BE2C (cell line): ENCODE measurements around the gene PCDHGC3.

Experiments used
- DNase-seq: peaks from one replicate; pipeline ENCODE4 v3.0.0-alpha.2; 2020
- H3K27me3 ChIP-seq: fragments of 250-450 bp; sonication (Bioruptor Pico); 2 replicates; pipeline ENCODE4 v1.5.1; 2020; ENCODE audit warnings: mild to moderate bottlenecking
- H3K36me3 ChIP-seq: fragments of 250-450 bp; sonication (Bioruptor Pico); 2 replicates; pipeline ENCODE4 v1.5.1; 2020; ENCODE audit warnings: mild to moderate bottlenecking
- H3K4me1 ChIP-seq: fragments of 250-450 bp; sonication (Bioruptor Pico); 2 replicates; pipeline ENCODE4 v1.5.1; 2020
- H3K4me3 ChIP-seq: 2 replicates; pipeline ENCODE4 v1.5.1; 2011; ENCODE audit warnings: low read depth, low read length
- H3K9me3 ChIP-seq: fragments of 250-450 bp; sonication (Bioruptor Pico); 2 replicates; pipeline ENCODE4 v1.5.1; 2020
- CTCF ChIP-seq: IDR thresholded peaks from 2 replicates; pipeline ENCODE4 v1.5.1; 2012; ENCODE audit warnings: mild to moderate bottlenecking, low read depth, low read length

PCDHGC3 gene

DNA sequence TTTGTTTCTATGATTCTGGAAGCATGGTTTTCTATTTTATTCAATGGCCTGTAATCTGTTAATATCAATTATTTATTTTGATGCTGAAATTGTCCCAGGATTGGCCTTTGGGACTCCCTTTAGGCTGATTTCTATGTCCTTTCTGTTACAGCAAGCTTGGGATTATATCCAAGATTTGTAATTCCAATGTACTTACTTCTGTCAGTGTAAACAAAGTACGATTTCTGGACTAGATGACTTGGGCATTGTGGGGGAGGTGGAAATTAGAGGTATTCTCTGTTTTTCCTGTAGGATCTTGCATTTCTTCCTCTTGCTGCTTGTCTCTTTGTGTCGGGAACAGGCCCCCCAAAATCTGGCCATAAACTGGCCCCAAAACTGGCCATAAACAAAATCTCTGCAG is 41.8 kb upstream of the PCDHGC3 start:
- H3K36me3 ChIP-seq: 0 out of 2 replicates have a peak, but pooled peaks cover 4% of the 10 kb centered on the region
- 0 out of 2 replicates have a peak, but pooled peaks cover 4% of the 10 kb centered on the region for H3K9me3 ChIP-seq
- no peak for DNase-seq
- no peaks in the 10 kb centered on the region for H3K4me1 ChIP-seq
- H3K4me3 ChIP-seq: no peak overlapping the region
- no peak for TF ChIP-seq CTCF
- H3K27me3 ChIP-seq: no peaks in the 10 kb centered on the region

DNA sequence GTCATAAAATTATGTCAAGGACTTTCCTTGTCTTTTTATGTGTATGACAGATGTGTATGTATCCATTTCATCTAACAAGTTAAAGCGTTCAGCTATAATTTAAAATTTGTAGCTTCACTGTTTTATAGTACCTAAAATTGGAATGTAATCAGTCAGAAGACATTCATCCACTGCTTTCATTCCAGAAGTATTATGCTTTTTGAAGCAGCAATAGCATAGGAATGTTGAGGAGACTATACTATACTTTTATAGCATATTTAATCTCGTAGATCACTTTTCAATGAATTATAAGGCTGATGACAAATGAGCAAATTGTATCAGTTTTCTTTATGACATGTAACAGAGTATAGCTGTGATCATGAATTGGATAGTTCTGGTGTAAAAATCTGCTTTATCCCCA is 38.5 kb upstream of the PCDHGC3 start:
- Histone ChIP-seq H3K9me3 (no peaks in the 10 kb centered on the region), H3K27me3 (no peaks in the 10 kb centered on the region), H3K36me3 (no peaks in the 10 kb centered on the region), H3K4me3 (no peak overlapping the region), H3K4me1 (no peaks in the 10 kb centered on the region)
- no peak for TF ChIP-seq CTCF
- DNase-seq: no peak

GRCh38 chr5:141439411-141440141 is 36.2 kb upstream of the PCDHGC3 start:
- no peak for TF ChIP-seq CTCF

GRCh38 chr5:141440341-141440740 is 35.4 kb upstream of the PCDHGC3 start:
- no peak overlapping the region for H3K4me3 ChIP-seq
- DNase-seq: no peak
- no peak for TF ChIP-seq CTCF
- no peaks in the 10 kb centered on the region for H3K36me3 ChIP-seq
- no peaks in the 10 kb centered on the region for H3K4me1 ChIP-seq
- H3K27me3 ChIP-seq: no peaks in the 10 kb centered on the region
- no peaks in the 10 kb centered on the region for H3K9me3 ChIP-seq

More at GRCh38 chr5:141439411-141440141, 36.2 kb upstream of the PCDHGC3 start:
- Histone ChIP-seq H3K4me1 (no peaks in the 10 kb centered on the region), H3K27me3 (no peaks in the 10 kb centered on the region), H3K9me3 (no peaks in the 10 kb centered on the region), H3K36me3 (no peaks in the 10 kb centered on the region), H3K4me3 (no peak overlapping the region)
- DNase-seq: no peak

DNA sequence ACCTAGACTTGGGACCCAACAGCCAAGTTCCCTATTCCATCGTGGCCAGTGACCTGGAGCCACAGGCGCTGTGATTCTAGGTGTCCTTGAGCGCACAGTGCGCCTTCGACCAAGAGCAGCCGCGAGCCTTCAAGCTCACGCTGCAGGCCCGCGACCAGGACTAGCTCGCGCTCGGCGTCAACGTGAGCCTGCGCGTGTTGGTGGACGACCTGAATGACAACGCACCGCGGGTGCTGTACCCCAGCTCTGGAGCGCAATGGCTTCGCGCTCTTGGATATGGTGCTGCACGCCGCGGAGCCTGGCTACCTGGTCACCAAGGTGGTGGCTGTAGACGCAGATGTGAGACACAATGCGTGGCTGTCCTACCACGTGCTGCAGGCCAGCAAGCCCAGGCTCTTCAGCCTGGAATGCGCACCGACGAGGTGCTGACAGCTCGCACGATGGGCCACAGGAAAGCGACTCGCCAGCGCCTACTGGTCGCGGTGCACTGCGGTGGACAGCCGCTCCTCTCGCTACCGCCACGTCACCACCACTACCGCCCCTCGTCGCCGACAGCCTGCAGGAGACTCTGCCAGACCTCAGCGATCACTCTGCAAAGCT is 34.1 kb upstream of the PCDHGC3 start:
- Histone ChIP-seq H3K36me3 (no peaks in the 10 kb centered on the region), H3K4me1 (no peaks in the 10 kb centered on the region), H3K27me3 (no peaks in the 10 kb centered on the region), H3K4me3 (no peak overlapping the region), H3K9me3 (no peaks in the 10 kb centered on the region)
- no peak for TF ChIP-seq CTCF
- DNase-seq: no peak

GRCh38 chr5:141465351-141465750 is 10.4 kb upstream of the PCDHGC3 start:
- DNase-seq: no peak
- Histone ChIP-seq H3K36me3 (no peaks in the 10 kb centered on the region), H3K27me3 (no peaks in the 10 kb centered on the region), H3K4me1 (peaks cover 3% of the 10 kb centered on the region; the same call in 1 of the 2 replicates), H3K4me3 (no peak overlapping the region), H3K9me3 (no peaks in the 10 kb centered on the region)
- TF ChIP-seq CTCF: no peak
